AG09319 (cell line): ENCODE results near the gene KIAA0586.
"Not testable (repeated sequence)": the region's sequence is repeated elsewhere in the genome, so short reads cannot be mapped to it uniquely, and the experiment has no call there.

Experiments
- DNase-seq: peaks from one replicate; pipeline ENCODE4 v3.0.0-alpha.2; 2010; ENCODE audit warnings: low read depth; ENCODE audit errors: extremely low read depth
- TF ChIP-seq, protein P1 (sequence below): IDR thresholded peaks from 2 replicates; pipeline ENCODE4 v1.5.1; 2011; ENCODE audit warnings: low read depth, mild to moderate bottlenecking, inconsistent platforms, low read length, moderate library complexity

KIAA0586 gene

DNA sequence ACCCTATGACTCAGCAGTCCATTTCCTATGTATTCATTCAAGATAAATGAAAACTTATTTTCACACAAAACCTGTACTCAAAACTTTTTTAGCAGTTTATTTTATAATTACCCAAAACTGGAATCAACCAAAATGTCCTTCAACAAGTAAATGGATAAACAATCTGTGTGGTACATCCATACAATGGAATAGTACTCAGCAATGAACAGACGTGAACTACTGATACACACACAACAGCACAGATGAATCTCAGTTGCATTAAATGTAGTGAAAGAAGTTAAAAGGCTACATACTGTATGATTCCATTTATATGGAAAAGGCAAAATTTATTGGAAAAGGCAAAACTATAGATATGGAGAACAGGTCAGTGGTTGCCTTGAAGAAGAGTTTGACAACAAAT is 90.1 kb downstream of the KIAA0586 start:
- TF ChIP-seq, protein P1, sequence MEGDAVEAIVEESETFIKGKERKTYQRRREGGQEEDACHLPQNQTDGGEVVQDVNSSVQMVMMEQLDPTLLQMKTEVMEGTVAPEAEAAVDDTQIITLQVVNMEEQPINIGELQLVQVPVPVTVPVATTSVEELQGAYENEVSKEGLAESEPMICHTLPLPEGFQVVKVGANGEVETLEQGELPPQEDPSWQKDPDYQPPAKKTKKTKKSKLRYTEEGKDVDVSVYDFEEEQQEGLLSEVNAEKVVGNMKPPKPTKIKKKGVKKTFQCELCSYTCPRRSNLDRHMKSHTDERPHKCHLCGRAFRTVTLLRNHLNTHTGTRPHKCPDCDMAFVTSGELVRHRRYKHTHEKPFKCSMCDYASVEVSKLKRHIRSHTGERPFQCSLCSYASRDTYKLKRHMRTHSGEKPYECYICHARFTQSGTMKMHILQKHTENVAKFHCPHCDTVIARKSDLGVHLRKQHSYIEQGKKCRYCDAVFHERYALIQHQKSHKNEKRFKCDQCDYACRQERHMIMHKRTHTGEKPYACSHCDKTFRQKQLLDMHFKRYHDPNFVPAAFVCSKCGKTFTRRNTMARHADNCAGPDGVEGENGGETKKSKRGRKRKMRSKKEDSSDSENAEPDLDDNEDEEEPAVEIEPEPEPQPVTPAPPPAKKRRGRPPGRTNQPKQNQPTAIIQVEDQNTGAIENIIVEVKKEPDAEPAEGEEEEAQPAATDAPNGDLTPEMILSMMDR = no peak
- no peak for DNase-seq

DNA sequence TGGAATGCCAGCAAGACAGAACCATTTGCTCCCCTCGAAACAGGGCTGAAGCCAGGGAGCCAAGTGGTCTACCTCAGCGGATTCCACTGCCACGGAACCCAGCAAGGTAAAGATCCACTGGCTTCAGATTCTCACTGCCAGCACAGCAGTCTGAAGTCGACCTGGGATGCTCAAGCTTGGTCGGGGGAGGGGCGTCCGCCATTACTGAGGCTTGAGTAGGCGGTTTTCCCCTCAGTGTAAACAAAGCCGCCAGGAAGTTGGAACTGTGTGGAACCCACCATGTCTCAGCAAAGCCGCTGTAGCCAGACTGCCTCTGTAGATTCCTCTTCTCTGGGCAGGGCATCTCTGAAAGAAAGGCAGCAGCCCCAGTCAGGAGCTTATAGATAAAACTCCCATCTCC is 98.2 kb downstream of the KIAA0586 start:
- not testable (repeated sequence) for DNase-seq

DNA sequence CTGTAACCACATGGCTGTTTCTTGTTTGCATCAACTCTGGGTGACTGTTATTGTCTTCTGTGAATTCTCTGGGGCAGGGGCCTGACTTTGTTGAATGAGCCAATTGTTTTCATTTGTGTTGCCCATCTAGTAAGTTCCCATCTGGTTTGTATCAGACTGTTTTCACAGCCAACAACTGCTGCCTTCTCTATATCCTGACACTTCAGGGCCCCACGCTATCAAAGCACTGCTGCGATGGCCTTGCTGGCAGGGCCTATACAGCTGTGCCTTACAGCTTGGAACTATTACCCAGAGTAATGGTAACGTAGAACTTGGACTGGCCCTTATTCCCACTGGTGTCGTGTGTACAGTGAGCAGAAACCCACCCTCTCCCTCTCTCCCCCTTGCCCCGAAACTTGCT is 105.9 kb downstream of the KIAA0586 start:
- no peak for DNase-seq
- TF ChIP-seq, protein P1 = no peak

DNA sequence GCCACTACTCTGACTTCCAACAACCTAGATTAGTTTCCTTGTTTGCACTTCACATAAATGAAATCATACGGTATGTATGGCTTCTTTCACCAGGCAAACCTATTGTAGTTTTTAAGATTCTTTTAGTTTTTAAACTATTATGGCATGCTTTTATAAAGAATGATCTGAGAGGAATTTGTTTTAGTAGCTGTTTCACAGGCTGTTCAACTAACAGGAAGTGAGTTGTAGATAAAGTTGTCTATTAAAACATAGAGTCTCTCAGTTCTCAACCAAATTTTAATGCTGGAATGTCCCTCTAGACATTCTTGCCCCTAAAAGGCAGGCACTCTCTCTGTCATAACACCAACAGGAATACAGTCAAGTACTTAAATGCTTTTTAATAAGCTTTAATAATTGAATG is 107.5 kb downstream of the KIAA0586 start:
- TF ChIP-seq, protein P1 = no peak
- no peak for DNase-seq

DNA sequence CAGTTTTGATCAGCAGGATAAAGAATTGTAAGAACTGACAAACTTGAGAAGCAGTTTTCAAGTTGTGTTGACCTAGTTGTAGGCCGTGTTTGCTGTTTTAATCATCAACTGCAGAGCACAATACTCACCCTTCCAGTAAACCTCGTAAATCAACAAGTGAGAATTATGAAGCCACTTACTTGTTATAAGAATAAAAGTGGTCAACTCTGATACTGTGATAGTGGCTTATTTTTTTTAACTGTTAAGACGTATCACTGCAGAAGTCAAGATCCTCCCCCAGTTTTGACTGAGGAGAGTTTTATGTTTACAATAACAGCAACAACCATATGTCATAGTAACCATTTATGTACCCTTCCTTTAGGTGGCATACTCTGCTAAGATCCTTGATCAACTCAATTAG is 109.5 kb downstream of the KIAA0586 start:
- DNase-seq = no peak
- TF ChIP-seq, protein P1 = no peak

DNA sequence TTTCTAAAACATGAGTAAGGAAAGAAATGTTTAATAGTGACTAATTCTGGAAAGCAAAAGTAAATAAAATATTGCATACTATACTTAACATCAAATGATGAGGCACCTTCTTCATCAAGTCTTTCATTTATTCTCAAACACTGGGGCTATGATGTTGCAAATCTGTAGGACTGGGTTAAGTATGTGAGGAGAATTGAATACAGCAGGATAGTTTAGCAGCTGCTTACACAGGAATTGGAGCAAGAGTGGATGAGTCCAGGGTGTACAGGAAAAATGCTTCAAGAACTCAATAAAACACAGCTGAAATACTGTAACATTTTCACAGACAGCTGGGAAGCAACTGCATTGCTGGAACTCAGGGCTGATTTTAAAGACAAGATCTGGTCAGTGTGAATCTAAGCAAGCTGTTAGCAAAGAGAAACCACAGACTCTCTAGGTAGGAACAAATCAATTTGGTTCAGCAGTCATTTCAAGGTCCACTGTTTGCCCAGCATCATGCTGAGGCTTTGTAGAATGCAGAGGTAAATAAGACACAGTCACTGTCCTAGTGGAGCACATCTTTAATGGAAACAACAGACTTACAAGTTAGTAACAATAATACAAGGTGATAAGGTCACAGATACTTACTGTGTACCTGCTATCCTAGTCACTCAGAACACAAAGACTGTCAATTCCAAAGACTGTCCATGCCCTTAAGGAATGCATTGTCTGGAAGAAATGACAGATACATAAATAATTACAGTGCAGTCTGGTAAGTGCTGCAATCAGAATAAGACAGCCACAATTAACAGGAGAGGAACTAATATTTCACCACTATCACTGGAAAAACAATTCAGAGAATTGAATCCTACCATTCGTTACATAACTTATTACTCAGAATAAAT is 113.5 kb downstream of the KIAA0586 start:
- TF ChIP-seq, protein P1 = no peak
- no peak for DNase-seq

DNA sequence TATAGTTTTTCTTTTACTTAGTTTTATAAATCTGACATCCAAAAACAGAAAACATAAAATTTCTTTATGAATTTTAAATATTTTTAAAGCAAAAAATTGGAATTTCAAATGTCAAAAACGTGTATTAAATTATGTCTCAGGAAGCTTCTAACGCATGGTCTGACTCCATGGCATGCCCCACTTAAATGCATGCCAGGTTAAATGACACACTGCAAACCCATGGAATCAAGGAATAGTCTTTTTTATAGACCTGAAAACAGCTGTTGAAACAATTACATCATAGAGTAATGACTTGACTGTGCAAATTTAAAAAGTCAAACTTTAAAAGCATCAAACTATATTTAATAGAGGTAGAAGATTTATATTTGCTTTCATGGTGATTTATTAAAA is 114.1 kb downstream of the KIAA0586 start:
- TF ChIP-seq, protein P1 = no peak
- no peak for DNase-seq

DNA sequence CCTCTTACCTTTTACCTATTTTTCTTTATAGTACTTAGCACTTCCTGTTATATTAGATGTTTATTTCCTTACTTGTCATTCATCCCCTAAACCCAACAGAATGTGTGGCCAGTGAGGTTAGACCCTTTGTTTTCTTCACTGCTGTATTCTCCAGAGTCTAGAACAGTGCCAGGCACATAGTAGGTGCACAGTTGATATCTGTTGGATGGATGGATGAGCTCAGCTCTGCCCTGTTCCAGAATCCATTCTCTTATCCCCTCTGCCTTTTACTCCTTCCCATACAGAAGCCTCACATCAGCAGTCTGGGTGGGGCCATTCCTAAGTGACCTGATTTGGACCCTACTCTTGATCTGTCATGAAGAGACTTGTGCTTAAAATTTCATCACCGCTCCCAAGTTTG is 115.7 kb downstream of the KIAA0586 start:
- TF ChIP-seq, protein P1 = no peak
- DNase-seq = no peak
